Sigmoid colon (tissue), 4 donors: Measurements from ENCODE around the gene CREB1.

ENCODE experiments used
- POLR2AphosphoS5 ChIP-seq, 4 donors: sonication (generic); formaldehyde crosslinking; IDR thresholded peaks; one replicate each; pipeline ENCODE4 v1.6.1; 2017; ENCODE audit warnings: antibody characterized with exemption in 4 of 4
- TF ChIP-seq, protein P1 (sequence below), 4 experiments: fragments of 450-650 bp in 3 of 4; fragments of 200-600 bp in 1 of 4; IDR thresholded peaks; one replicate each; pipeline ENCODE4 v1.5.1; 2016 to 2019; ENCODE audit warnings: antibody characterized with exemption in 4 of 4, mild to moderate bottlenecking in 3 of 4, moderate library complexity in 2 of 4

DNA sequence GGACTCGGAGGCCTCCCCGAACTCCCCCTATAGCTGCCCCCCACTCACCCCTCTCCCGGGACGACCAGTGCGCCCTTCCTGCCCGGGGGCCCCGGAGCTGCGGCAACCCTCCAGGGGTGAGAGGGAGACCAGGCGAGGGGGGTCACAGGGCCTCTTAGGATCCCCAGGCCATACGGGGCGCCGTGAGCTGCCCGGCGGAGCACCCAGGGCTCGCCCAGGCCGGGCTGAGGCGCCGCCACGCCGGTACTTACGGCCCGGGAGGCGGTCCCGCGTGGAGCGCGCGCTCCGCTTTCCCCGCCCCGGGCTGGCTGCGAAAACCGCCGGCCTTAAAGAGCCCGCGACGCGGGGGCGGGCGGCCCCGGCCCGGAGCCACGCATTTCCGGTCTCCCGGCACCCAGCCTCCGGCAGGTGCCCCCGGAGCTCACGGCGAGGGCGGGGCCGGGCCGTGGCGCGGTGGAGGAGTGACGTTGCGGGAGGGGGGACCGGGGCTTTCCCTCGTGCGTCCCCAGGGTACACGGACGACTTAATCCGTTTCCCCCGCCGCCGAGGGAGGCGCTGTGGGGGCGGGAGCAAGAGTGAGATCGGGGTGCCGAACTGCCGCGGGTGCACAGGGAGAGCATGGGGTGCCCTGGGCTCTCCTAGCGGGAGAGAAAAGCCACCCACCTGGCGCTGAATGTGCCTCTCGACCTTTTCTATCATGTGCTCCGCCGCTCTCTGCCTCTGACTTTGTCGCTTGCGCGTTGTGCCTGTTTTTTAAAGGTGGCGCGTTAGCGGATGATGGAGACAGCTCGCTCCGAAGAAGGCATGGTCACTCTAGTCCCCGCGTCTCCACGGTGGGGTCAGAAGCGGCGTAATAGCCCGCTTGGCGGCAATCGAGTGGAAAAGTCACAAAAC lies 95.5 kb downstream of the CREB1 start, which contains the start of gene METTL21A:
- TF ChIP-seq, protein P1, sequence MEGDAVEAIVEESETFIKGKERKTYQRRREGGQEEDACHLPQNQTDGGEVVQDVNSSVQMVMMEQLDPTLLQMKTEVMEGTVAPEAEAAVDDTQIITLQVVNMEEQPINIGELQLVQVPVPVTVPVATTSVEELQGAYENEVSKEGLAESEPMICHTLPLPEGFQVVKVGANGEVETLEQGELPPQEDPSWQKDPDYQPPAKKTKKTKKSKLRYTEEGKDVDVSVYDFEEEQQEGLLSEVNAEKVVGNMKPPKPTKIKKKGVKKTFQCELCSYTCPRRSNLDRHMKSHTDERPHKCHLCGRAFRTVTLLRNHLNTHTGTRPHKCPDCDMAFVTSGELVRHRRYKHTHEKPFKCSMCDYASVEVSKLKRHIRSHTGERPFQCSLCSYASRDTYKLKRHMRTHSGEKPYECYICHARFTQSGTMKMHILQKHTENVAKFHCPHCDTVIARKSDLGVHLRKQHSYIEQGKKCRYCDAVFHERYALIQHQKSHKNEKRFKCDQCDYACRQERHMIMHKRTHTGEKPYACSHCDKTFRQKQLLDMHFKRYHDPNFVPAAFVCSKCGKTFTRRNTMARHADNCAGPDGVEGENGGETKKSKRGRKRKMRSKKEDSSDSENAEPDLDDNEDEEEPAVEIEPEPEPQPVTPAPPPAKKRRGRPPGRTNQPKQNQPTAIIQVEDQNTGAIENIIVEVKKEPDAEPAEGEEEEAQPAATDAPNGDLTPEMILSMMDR (IDR thresholded peaks at IDR 0.05), result peak in 3 of 4 experiments; percentile 8 to 45 (median 32)
- peak; percentile 58 to 81 (median 66) for TF ChIP-seq POLR2AphosphoS5 (IDR thresholded peaks at IDR 0.05)
